ENCODE results near the gene ATP1B3.
A peak's percentile ranks its signal among the peaks of the same experiment; 100 is the strongest.
"Not testable (repeated sequence)": the region's sequence is repeated elsewhere in the genome, so short reads cannot be mapped to it uniquely, and the experiment has no call there.

Gene ATP1B3

GRCh38 chr3:141876381-141876890 lies at the start of gene ATP1B3:
Gene ATP1B3, plus strand, starts transcription at chr3:141876643. Its CDS starts 159 bp downstream, at chr3:141876802.
- Histone ChIP-seq H3K4me3 (peak within 1 kb of the TSS; percentile 81 to 98 (median 91)), H3K27ac (peak within 1 kb of the TSS; percentile 91 to 100 (median 97))

GRCh38 chr3:141828487-141828886 lies 48.0 kb upstream of the ATP1B3 start:
- Histone ChIP-seq H3K27ac (peak overlapping the region in 14 of 21 experiments; percentile 6 to 72 (median 48)), H3K4me3 (no peak overlapping the region)

- H3K4me3 ChIP-seq = no peak overlapping the region
- peak overlapping the region in 9 of 21 experiments; percentile 6 to 82 (median 48) for H3K27ac ChIP-seq
Observed at GRCh38 chr3:141828890-141829289, 47.6 kb upstream of the ATP1B3 start.

- H3K27ac ChIP-seq = peak overlapping the region in 17 of 21 experiments; percentile 13 to 82 (median 68)
- H3K4me3 ChIP-seq = no peak overlapping the region
Observed at GRCh38 chr3:141830508-141830907, 45.9 kb upstream of the ATP1B3 start.

- no peak overlapping the region for H3K4me3 ChIP-seq
- no peak overlapping the region for H3K27ac ChIP-seq
Observed at GRCh38 chr3:141834292-141834691, 42.2 kb upstream of the ATP1B3 start.

GRCh38 chr3:141835557-141836229 lies 40.8 kb upstream of the ATP1B3 start:
- H3K4me3 ChIP-seq = no peak overlapping the region
- no peak overlapping the region for H3K27ac ChIP-seq

- Histone ChIP-seq H3K4me3 (no peak overlapping the region), H3K27ac (peak overlapping the region in 1 of 21 experiments; percentile 17)
Observed at GRCh38 chr3:141839389-141839788, 37.1 kb upstream of the ATP1B3 start.

GRCh38 chr3:141840737-141841544 lies 35.5 kb upstream of the ATP1B3 start:
- peak overlapping the region in 18 of 21 experiments; percentile 1 to 73 (median 54) for H3K27ac ChIP-seq
- no peak overlapping the region for H3K4me3 ChIP-seq

- H3K4me3 ChIP-seq = no peak overlapping the region
- peak overlapping the region in 1 of 21 experiments; percentile 14 for H3K27ac ChIP-seq
Observed at GRCh38 chr3:141844108-141844507, 32.3 kb upstream of the ATP1B3 start.

GRCh38 chr3:141844812-141845211 lies 31.6 kb upstream of the ATP1B3 start:
- Histone ChIP-seq H3K27ac (no peak overlapping the region), H3K4me3 (no peak overlapping the region)

GRCh38 chr3:141845407-141846049 lies 30.9 kb upstream of the ATP1B3 start:
- peak overlapping the region in 1 of 21 experiments; percentile 21 for H3K27ac ChIP-seq
- no peak overlapping the region for H3K4me3 ChIP-seq

- H3K27ac ChIP-seq = peak overlapping the region in 1 of 21 experiments; percentile 16
- H3K4me3 ChIP-seq = no peak overlapping the region
Observed at GRCh38 chr3:141846050-141846433, 30.4 kb upstream of the ATP1B3 start.

- not testable (repeated sequence) for H3K4me3 ChIP-seq, H3K27ac ChIP-seq
Observed at GRCh38 chr3:141848159-141848748, 28.2 kb upstream of the ATP1B3 start.

GRCh38 chr3:141849056-141849815 lies 27.2 kb upstream of the ATP1B3 start:
- Histone ChIP-seq H3K4me3 (no peak overlapping the region), H3K27ac (no peak overlapping the region)

GRCh38 chr3:141851411-141851810 lies 25.0 kb upstream of the ATP1B3 start:
- Histone ChIP-seq H3K27ac (no peak overlapping the region), H3K4me3 (no peak overlapping the region)

GRCh38 chr3:141853081-141853601 lies 23.3 kb upstream of the ATP1B3 start:
- H3K27ac ChIP-seq = peak overlapping the region in 9 of 21 experiments; percentile 2 to 69 (median 49)
- H3K4me3 ChIP-seq = no peak overlapping the region

- H3K27ac ChIP-seq = peak overlapping the region in 8 of 21 experiments; percentile 18 to 68 (median 47)
- H3K4me3 ChIP-seq = no peak overlapping the region
Observed at GRCh38 chr3:141853629-141854168, 22.7 kb upstream of the ATP1B3 start.

- no peak overlapping the region for H3K27ac ChIP-seq
- H3K4me3 ChIP-seq = no peak overlapping the region
Observed at GRCh38 chr3:141854599-141854998, 21.8 kb upstream of the ATP1B3 start.

GRCh38 chr3:141858312-141858711 lies 18.1 kb upstream of the ATP1B3 start:
- Histone ChIP-seq H3K27ac (no peak overlapping the region), H3K4me3 (no peak overlapping the region)
